Measurements from ENCODE around the gene PODXL. TPM values are rescaled to one million over a fixed set of nuclear protein-coding genes. Genes with fewer than 3 reads are reported as not detected.

The PODXL gene
- polyA plus RNA-seq, 4 donors: 0.67 to 24.2 (median 7.9) TPM

DNA sequence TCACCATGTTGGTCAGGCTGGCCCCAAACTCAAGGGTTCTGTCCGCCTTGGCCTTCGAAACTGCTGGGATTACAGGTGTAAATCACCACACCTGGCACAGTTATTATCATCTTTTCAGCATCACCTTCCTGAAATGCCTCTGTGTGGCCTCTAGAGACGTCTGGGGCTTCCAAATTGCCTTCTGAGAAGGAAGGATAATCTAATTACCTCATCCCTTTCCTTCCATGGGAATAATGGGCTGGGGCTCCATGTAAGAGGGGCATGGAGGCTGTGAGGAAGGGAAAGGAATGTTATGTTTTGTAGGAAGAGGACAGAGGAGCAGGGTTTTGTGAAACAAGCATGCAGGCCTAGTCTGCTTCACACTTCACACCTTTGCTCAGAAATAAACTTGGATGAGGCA, 22.2 kb upstream of the PODXL start:
- no peaks in the 10 kb centered on the region for H3K27me3 ChIP-seq (ENCODE audit: control insufficient read depth in 3 of 3, insufficient read depth in 3 of 3, low read length in 3 of 3)
- no peaks in the 10 kb centered on the region for H3K4me1 ChIP-seq (ENCODE audit: control insufficient read depth in 3 of 3, insufficient read depth in 2 of 3, low read depth in 1 of 3, low read length in 2 of 3)
- H3K27ac ChIP-seq (ENCODE audit: low read depth in 1 of 3, low read length in 2 of 3): no peak overlapping the region
- H3K36me3 ChIP-seq (ENCODE audit: control insufficient read depth in 3 of 3, insufficient read depth in 2 of 3, low read depth in 1 of 3, low read length in 3 of 3): no peaks in the 10 kb centered on the region
- H3K4me3 ChIP-seq (ENCODE audit: low read depth in 1 of 3, low read length in 3 of 3): no peak overlapping the region
- DNase-seq: no peak
- 56 to 63% (median 57%) methylated on average over 3 of the region's 3 CpGs for WGBS, 3 donors
- no peak for FAIRE-seq
- H3K9me3 ChIP-seq (ENCODE audit: control insufficient read depth in 2 of 2, insufficient read depth in 1 of 2, low read depth in 1 of 2, low read length in 1 of 2): no peaks in the 10 kb centered on the region

DNA sequence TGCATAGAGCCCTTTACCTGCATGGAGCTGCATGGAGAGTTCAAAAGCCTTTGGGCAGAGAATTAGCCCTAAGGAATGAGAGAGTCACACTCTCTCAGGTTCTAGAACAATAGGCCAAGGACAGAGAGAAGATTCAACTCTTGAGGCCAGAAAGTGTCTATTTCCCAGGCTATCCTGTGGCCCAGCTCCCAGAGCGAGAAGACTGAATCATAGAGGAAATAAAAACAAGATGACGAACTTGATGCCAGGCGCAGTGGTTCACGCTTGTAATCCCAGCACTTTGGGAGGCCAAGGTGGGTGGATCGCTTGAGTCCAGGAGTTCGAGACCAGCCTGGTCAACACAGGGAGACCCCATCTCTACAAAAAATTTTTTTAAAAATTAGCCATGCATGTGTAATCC, 18.3 kb upstream of the PODXL start:
- Histone ChIP-seq H3K27me3 (ENCODE audit: control insufficient read depth in 3 of 3, insufficient read depth in 3 of 3, low read length in 3 of 3) (no peaks in the 10 kb centered on the region), H3K27ac (ENCODE audit: low read depth in 1 of 3, low read length in 2 of 3) (no peak overlapping the region), H3K36me3 (ENCODE audit: control insufficient read depth in 3 of 3, insufficient read depth in 2 of 3, low read depth in 1 of 3, low read length in 3 of 3) (no peaks in the 10 kb centered on the region), H3K9me3 (ENCODE audit: control insufficient read depth in 2 of 2, insufficient read depth in 1 of 2, low read depth in 1 of 2, low read length in 1 of 2) (no peaks in the 10 kb centered on the region), H3K4me1 (ENCODE audit: control insufficient read depth in 3 of 3, insufficient read depth in 2 of 3, low read depth in 1 of 3, low read length in 2 of 3) (no peaks in the 10 kb centered on the region), H3K4me3 (ENCODE audit: low read depth in 1 of 3, low read length in 3 of 3) (no peak overlapping the region)
- 86 to 90% (median 90%) methylated on average over 6 of the region's 6 CpGs for WGBS, 3 donors
- no peak for DNase-seq
- no peak for FAIRE-seq

DNA sequence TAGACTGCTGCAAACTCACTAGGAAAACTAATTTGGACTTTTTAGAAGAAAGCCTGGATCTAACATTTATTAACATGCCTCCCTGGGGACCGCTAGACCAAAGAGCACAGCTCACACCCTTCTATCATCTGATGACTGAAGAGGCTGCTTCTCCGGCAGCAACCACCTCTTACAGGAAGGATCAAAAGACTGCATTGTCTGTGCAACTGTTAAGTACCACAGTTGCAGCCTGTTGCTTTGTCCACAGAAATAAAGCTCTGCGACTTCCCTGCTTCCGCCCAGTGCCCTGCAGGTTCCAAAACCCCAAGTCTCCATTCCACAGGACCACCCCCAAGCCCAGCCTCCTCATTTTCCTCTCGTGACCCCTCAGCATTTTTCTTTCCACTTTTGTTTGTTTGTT, 14.0 kb upstream of the PODXL start:
- FAIRE-seq (no peak), DNase-seq (no peak)
- no peak overlapping the region for H3K27ac ChIP-seq (ENCODE audit: low read depth in 1 of 3, low read length in 2 of 3)
- H3K36me3 ChIP-seq (ENCODE audit: control insufficient read depth in 3 of 3, insufficient read depth in 2 of 3, low read depth in 1 of 3, low read length in 3 of 3): no peaks in the 10 kb centered on the region
- H3K9me3 ChIP-seq (ENCODE audit: control insufficient read depth in 2 of 2, insufficient read depth in 1 of 2, low read depth in 1 of 2, low read length in 1 of 2): no peaks in the 10 kb centered on the region
- H3K4me1 ChIP-seq (ENCODE audit: control insufficient read depth in 3 of 3, insufficient read depth in 2 of 3, low read depth in 1 of 3, low read length in 2 of 3): no peaks in the 10 kb centered on the region
- H3K27me3 ChIP-seq (ENCODE audit: control insufficient read depth in 3 of 3, insufficient read depth in 3 of 3, low read length in 3 of 3): no peaks in the 10 kb centered on the region
- WGBS, 3 donors: 79 to 86% (median 82%) methylated on average over 5 of the region's 5 CpGs
- no peak overlapping the region for H3K4me3 ChIP-seq (ENCODE audit: low read depth in 1 of 3, low read length in 3 of 3)

DNA sequence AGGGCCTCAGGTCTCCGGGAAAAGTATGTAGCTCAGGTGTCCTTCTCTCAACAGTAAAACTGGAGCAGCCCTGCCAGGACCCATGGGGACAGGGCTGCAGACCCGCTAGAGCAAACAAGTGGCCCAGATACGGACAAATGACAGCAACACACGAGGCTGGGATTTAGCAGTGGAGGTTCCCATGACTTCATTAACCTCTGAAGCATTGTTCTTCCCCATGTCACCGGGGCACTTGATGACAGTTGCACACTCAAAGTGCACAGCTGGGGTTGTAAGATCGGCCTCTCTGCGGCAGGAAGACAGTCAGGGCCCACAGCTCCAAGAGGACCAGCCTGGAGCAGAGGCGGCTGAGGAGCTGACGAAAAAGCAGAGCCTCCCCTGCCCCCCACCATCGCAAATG, 12.5 kb upstream of the PODXL start:
- H3K27me3 ChIP-seq (ENCODE audit: control insufficient read depth in 3 of 3, insufficient read depth in 3 of 3, low read length in 3 of 3): no peaks in the 10 kb centered on the region
- no peak for FAIRE-seq
- no peaks in the 10 kb centered on the region for H3K36me3 ChIP-seq (ENCODE audit: control insufficient read depth in 3 of 3, insufficient read depth in 2 of 3, low read depth in 1 of 3, low read length in 3 of 3)
- no peak for DNase-seq
- WGBS, 3 donors: 61 to 76% (median 70%) methylated on average over 10 of the region's 10 CpGs
- no peaks in the 10 kb centered on the region for H3K4me1 ChIP-seq (ENCODE audit: control insufficient read depth in 3 of 3, insufficient read depth in 2 of 3, low read depth in 1 of 3, low read length in 2 of 3)
- H3K4me3 ChIP-seq (ENCODE audit: low read depth in 1 of 3, low read length in 3 of 3): no peak overlapping the region
- no peak overlapping the region for H3K27ac ChIP-seq (ENCODE audit: low read depth in 1 of 3, low read length in 2 of 3)
- H3K9me3 ChIP-seq (ENCODE audit: control insufficient read depth in 2 of 2, insufficient read depth in 1 of 2, low read depth in 1 of 2, low read length in 1 of 2): no peaks in the 10 kb centered on the region

DNA sequence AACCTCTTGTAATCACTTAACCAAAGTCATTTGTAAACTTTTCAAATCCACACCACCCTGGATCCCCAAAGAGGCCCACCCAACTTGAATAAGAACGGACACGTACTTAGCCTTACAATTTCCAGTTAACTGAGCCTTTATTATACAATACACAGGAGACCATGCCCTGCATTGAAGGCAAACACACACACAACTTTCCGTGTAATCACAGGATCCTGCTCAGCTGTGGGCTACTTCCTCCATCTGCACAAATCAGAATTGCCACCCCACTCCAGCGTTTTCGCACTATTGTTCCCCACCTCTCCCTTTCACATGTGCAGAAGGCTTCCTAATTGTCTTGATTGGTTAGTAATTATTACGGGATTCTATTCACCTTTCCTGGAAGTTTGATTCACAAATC, 12.1 kb upstream of the PODXL start:
- Histone ChIP-seq H3K4me3 (ENCODE audit: low read depth in 1 of 3, low read length in 3 of 3) (no peak overlapping the region), H3K27ac (ENCODE audit: low read depth in 1 of 3, low read length in 2 of 3) (no peak overlapping the region), H3K4me1 (ENCODE audit: control insufficient read depth in 3 of 3, insufficient read depth in 2 of 3, low read depth in 1 of 3, low read length in 2 of 3) (no peaks in the 10 kb centered on the region), H3K9me3 (ENCODE audit: control insufficient read depth in 2 of 2, insufficient read depth in 1 of 2, low read depth in 1 of 2, low read length in 1 of 2) (no peaks in the 10 kb centered on the region), H3K27me3 (ENCODE audit: control insufficient read depth in 3 of 3, insufficient read depth in 3 of 3, low read length in 3 of 3) (no peaks in the 10 kb centered on the region), H3K36me3 (ENCODE audit: control insufficient read depth in 3 of 3, insufficient read depth in 2 of 3, low read depth in 1 of 3, low read length in 3 of 3) (no peaks in the 10 kb centered on the region)
- 75 to 86% (median 86%) methylated on average over 6 of the region's 6 CpGs for WGBS, 3 donors
- FAIRE-seq (no peak), DNase-seq (no peak)

DNA sequence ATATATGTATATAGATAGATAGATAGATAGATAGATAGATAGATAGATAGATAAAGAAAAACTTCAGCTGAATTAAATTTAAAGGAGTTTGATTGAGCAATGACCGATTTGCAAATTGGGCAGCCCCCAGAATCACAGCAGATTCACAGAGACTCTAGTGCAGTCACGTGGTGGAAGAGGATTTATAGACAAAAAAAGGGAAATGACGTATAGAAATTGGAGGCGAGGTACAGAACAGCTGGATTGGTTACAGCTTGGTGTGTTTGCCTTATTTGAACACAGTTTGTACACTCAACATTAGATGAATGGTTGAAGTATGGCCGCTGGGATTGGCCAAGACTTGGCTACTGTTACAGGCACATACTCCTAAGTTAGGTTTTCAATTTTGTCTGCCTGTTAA, 8.2 kb upstream of the PODXL start:
- Histone ChIP-seq H3K4me1 (ENCODE audit: control insufficient read depth in 3 of 3, insufficient read depth in 2 of 3, low read depth in 1 of 3, low read length in 2 of 3) (no peaks in the 10 kb centered on the region), H3K36me3 (ENCODE audit: control insufficient read depth in 3 of 3, insufficient read depth in 2 of 3, low read depth in 1 of 3, low read length in 3 of 3) (no peaks in the 10 kb centered on the region), H3K9me3 (ENCODE audit: control insufficient read depth in 2 of 2, insufficient read depth in 1 of 2, low read depth in 1 of 2, low read length in 1 of 2) (no peaks in the 10 kb centered on the region), H3K27me3 (ENCODE audit: control insufficient read depth in 3 of 3, insufficient read depth in 3 of 3, low read length in 3 of 3) (peaks cover 0 to 4% (median 0%) of the 10 kb centered on the region in 3 donors), H3K4me3 (ENCODE audit: low read depth in 1 of 3, low read length in 3 of 3) (no peak overlapping the region), H3K27ac (ENCODE audit: low read depth in 1 of 3, low read length in 2 of 3) (no peak overlapping the region)
- no peak for FAIRE-seq
- DNase-seq: no peak
- 60 to 80% (median 72%) methylated on average over 5 of the region's 5 CpGs for WGBS, 3 donors

DNA sequence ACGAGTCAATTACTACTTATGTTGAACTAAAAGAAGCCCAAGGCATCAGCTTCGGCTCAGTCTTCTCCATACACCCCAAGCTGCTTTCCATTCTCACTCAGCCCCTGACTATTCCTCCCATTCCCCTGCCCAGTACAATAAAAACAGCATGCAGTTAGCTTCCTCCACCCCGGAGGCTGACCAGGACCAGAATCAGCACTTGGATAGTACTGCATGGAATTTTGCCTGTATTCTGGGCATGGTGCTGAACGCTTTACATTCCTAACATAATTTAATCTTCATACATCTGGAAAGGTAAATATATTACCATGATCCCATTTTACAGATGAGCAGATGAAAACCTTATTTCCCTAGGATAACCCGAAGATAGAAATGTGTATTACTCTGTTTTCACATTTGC, 7.5 kb upstream of the PODXL start:
- Histone ChIP-seq H3K4me1 (ENCODE audit: control insufficient read depth in 3 of 3, insufficient read depth in 2 of 3, low read depth in 1 of 3, low read length in 2 of 3) (no peaks in the 10 kb centered on the region), H3K4me3 (ENCODE audit: low read depth in 1 of 3, low read length in 3 of 3) (no peak overlapping the region), H3K36me3 (ENCODE audit: control insufficient read depth in 3 of 3, insufficient read depth in 2 of 3, low read depth in 1 of 3, low read length in 3 of 3) (no peaks in the 10 kb centered on the region), H3K9me3 (ENCODE audit: control insufficient read depth in 2 of 2, insufficient read depth in 1 of 2, low read depth in 1 of 2, low read length in 1 of 2) (no peaks in the 10 kb centered on the region), H3K27ac (ENCODE audit: low read depth in 1 of 3, low read length in 2 of 3) (no peak overlapping the region), H3K27me3 (ENCODE audit: control insufficient read depth in 3 of 3, insufficient read depth in 3 of 3, low read length in 3 of 3) (peaks cover 0 to 5% (median 0%) of the 10 kb centered on the region in 3 donors)
- WGBS, 3 donors: 81 to 89% (median 87%) methylated on average over 5 of the region's 5 CpGs
- DNase-seq (no peak), FAIRE-seq (no peak)

DNA sequence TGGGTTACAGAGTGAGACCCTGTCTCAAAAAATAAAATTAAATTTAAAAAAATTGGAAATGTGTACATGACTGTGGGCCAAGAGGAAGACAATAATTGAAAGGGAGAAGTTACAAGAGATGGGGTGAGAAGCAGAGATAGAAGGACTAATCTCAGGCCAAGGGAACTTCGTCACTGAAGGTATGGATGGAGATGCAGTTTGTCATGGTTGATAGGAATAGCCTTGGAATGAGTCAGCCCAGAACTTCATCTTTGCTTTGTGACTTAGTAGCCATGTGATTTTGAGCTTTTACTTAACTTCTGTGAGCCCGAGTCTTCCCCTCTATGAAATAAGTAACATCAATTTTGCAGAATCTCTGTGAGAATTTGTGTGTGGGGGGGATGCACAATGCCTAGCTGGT, 6.5 kb upstream of the PODXL start:
- 81 to 88% (median 84%) methylated on average over 2 of the region's 2 CpGs for WGBS, 3 donors
- FAIRE-seq (no peak), DNase-seq (no peak)
- no peak overlapping the region for H3K27ac ChIP-seq (ENCODE audit: low read depth in 1 of 3, low read length in 2 of 3)
- no peaks in the 10 kb centered on the region for H3K9me3 ChIP-seq (ENCODE audit: control insufficient read depth in 2 of 2, insufficient read depth in 1 of 2, low read depth in 1 of 2, low read length in 1 of 2)
- H3K4me1 ChIP-seq (ENCODE audit: control insufficient read depth in 3 of 3, insufficient read depth in 2 of 3, low read depth in 1 of 3, low read length in 2 of 3): peaks cover 0 to 1% (median 0%) of the 10 kb centered on the region in 3 donors
- no peak overlapping the region for H3K4me3 ChIP-seq (ENCODE audit: low read depth in 1 of 3, low read length in 3 of 3)
- no peaks in the 10 kb centered on the region for H3K36me3 ChIP-seq (ENCODE audit: control insufficient read depth in 3 of 3, insufficient read depth in 2 of 3, low read depth in 1 of 3, low read length in 3 of 3)
- H3K27me3 ChIP-seq (ENCODE audit: control insufficient read depth in 3 of 3, insufficient read depth in 3 of 3, low read length in 3 of 3): peaks cover 0 to 13% (median 0%) of the 10 kb centered on the region in 3 donors

DNA sequence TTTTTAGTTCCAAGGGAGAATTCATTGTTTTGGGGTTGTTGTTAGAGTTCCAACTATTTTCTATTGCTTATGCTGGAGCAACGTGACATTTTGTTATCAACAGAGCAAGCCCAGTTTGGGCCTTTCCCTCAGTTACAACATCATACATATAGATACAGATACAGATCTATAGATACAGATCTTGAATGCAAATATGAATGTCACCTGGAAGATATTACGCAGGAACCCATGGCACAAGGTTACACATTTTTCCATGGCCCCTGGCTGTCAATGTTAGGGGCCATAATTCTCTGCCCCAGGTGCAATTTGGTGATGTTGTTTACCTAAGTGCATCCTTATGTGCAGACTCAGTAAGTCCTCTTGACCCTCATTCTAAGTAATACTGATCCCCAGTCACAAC, 3.6 kb upstream of the PODXL start:
- FAIRE-seq: no peak
- H3K27ac ChIP-seq (ENCODE audit: low read depth in 1 of 3, low read length in 2 of 3): no peak overlapping the region
- WGBS, 3 donors: 73 to 84% (median 80%) methylated on average over 2 of the region's 2 CpGs
- no peak overlapping the region for H3K4me3 ChIP-seq (ENCODE audit: low read depth in 1 of 3, low read length in 3 of 3)
- peaks cover 0 to 18% (median 3%) of the 10 kb centered on the region in 3 donors for H3K4me1 ChIP-seq (ENCODE audit: control insufficient read depth in 3 of 3, insufficient read depth in 2 of 3, low read depth in 1 of 3, low read length in 2 of 3)
- no peaks in the 10 kb centered on the region for H3K9me3 ChIP-seq (ENCODE audit: control insufficient read depth in 2 of 2, insufficient read depth in 1 of 2, low read depth in 1 of 2, low read length in 1 of 2)
- peaks cover 0 to 35% (median 0%) of the 10 kb centered on the region in 3 donors for H3K27me3 ChIP-seq (ENCODE audit: control insufficient read depth in 3 of 3, insufficient read depth in 3 of 3, low read length in 3 of 3)
- DNase-seq: no peak
- H3K36me3 ChIP-seq (ENCODE audit: control insufficient read depth in 3 of 3, insufficient read depth in 2 of 3, low read depth in 1 of 3, low read length in 3 of 3): no peaks in the 10 kb centered on the region
